ENCODE measurements around the gene C3orf70.
A peak's percentile ranks its signal among the peaks of the same experiment; 100 is the strongest.

The C3orf70 gene

DNA sequence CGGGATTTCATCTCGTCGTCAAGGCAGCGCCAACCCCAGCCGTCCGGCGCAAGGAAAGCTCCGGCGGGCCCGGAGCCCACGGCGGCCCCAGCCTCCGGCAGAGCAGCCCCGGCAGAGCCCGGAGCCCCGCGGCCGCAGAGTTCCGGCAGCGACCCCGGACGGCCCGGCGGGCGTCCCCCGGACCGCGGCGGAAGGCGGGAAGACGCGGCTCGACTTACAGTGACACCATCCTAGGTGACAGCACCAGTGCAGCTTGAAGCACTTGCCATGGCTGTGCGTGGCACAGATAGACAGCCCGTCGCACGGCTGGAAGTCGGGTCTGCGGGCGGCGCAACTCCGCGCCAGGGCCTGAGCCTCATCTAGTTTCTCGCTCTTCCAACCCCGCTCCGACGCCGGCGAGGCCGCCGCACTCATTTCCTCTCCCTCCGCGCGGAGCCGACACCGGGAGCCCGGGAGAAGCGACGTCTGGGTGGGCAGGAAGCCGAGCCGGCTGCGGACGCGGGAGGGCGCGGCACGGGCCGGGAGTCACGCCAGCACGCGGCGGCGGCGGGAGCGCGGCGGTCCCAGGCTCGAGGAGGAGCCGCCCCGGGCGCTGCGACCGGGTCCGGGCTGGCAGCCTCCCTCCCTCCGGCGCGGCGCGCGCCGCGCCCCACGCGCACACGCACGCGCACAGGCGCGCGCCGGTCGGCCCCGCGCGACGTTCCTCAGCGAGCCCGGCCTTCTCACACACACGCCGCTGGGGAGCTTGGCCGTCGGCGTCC, at the start of gene C3orf70:
Gene C3orf70, minus strand, starts transcription at position 651 of the 761 bp plus-strand sequence. Its CDS starts 237 bp downstream, at position 414.
- DNase-seq: peak; percentile 58

DNA sequence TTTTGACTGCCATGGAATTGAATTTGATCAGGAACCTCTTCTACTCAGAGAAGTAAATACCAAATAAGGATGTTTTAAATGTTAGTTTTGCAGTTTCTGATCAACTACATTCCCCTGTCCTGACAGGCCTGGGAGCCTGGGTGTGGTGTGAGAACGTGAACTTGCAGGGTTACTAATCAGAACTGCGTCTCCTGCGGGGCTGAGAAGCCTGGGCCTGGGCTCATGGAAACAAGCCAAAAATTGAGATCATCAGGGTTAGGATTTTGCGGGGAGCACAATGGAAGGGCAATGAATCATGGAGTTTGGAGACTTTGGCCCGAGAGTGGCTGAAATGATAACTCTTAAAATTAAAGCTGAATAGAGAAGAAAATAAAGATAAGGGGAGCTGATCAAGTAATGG, 47.8 kb upstream of the C3orf70 start:
- DNase-seq: no peak

GRCh38 chr3:185199671-185200070, 46.8 kb upstream of the C3orf70 start:
- no peak for DNase-seq

- DNase-seq: no peak
Observed at GRCh38 chr3:185199206-185199605, 46.3 kb upstream of the C3orf70 start.

DNA sequence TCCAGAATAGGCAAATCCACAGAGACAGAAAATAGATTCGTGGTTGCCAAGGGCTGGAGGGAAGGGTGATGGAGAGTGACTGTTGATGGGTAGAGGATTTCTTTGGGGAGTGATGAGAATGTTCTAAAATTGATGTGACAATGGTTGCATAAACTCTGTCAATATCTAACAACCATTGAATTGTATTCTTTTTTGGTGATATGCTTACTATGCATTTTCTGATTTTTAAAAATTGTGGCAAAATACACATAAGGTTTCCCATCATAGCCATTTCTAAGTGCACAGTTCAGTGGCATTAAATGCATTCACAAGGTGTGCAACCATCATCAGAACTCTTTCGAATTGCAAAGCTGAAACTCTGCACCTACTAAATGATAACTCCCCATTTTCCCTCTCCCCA, 44.2 kb upstream of the C3orf70 start:
- no peak for DNase-seq

GRCh38 chr3:185195652-185196051, 42.8 kb upstream of the C3orf70 start:
- DNase-seq: no peak

DNA sequence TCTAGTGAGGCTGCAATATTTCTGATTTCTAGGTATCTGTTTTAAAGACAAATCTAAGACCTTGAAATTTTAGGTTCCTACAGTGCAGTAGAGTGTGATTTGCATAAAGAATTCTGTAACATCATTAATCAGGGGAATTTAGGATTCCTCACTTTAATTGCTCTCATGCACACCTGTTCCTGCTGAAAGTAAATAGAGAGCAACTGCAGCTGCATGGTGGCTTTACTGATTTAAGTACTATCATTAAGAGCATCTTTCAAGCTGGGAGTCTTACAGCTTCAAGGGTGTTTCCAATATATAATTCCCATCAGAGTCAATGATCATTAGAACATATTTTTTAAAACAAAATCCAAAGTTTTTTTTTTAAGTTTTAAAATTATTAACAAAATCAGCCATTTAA, 36.0 kb upstream of the C3orf70 start:
- DNase-seq: peak; percentile 6

- no peak for DNase-seq
Observed at GRCh38 chr3:185187391-185187790, 34.5 kb upstream of the C3orf70 start.

DNA sequence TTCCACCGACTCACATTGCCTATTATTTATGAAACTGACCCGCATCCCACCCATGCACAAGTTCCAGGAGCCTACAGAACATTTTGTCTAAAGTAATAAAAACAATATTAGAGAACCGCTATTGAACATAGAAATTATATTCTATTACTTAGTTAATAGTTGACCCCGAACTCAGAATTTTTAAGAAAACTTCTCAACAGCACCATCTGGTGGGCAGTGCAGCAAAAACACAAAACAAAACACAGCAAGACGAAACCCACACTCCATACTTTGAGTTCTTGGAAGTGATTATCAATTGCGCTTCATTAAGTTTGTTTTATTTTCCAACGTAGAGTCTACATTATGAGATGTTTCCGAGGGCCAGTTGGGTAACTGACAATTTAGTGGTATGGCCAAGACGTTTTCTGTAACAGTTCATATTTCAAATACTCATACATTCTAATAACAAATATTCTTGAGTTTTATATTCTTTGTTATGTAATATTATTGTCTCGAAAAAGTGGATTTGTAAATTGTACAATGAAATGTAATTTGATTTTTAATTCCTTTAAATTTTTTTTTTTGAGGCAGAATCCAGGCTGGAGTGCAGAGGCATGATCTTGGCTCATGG, 24.0 kb upstream of the C3orf70 start:
- DNase-seq: peak; percentile 32

DNA sequence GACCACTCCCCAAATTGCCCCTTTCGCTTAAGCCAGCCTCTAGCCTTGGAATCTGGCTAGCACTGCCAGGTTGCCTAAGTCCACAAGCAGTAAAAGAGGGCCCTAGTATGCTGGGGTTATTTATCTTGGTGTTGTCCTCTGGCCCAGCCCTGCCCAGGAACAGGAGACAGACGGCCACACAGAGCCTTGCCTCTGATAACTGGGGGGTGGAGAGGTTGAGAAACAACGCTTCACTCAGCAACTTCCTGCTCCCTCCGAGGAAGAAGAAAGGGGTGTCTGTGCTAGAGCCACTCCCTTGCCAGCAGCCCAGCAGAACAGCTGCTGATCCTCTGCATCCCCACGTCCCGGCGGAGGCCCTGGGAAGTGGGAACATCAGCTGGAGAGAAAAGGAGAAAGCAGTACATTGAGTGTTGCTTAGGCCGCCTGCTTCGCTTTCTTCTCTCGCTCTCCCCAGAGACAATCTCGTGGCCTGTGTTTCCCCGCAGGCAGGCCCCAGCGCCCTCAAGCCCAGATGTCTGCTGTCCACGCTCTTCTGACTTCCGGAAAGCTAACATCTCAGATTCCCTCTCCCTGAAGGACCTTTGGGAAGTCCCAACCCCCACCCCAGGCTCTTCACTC, 22.6 kb upstream of the C3orf70 start:
- peak; percentile 28 for DNase-seq

GRCh38 chr3:185172086-185173049, 19.5 kb upstream of the C3orf70 start:
- no peak for DNase-seq

DNA sequence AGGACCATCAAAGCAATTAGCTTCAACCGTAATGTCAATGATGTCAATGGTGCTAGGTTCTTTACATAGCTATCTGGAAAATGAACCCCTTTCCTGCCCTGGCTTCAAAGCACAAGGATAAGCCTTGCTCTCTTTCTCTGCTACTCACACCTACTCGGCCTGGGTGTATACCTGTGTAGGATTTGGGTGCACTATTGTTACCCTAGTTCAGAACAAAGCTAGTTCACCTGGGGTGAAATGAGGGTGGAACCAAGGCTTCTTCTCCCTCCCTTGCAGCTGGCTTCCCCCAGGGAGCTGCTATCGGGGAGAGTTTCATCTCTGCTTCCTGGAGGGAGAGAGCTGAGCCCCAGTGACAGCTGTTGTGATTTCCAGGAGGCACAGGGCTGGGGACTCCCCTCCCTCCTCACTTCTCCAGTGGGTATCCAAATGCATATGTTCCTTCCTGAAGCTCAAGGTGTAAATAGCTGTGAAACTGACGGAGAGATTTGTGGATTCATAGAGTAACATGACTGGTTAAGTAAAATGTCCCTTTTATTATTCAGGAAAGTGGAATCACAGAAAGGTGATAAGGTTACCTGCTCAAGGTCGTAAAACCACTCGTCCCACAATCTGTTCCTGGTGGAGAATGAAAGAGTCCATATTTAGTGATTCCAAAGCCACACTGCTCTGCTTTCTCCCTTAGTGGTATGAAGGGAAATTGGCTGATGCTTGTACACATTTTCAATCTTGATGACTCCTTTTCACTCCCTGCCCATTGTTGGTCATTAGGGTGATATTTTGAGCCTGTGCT, 11.8 kb upstream of the C3orf70 start:
- no peak for DNase-seq

GRCh38 chr3:185162634-185163033, 9.8 kb upstream of the C3orf70 start:
- no peak for DNase-seq

DNA sequence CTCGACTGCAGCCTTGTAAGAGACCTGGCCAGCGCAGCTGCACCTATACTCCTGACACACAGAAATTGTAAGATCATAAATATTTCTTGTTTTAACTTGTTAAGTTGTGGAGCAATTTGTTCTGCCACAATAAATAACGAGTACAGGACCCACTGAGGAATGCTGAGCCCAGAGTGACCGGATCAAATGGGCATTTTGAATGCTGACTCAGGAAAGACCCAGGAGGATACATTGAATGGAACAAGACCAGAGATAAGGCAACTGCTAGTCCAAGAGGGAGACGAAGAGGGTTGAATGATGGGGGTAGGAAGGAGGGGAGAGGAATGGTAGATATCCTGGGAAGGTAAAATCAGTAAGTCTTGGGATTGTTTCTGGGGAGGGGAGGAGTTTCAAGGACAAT, 8.9 kb upstream of the C3orf70 start:
- DNase-seq: no peak

- DNase-seq: no peak
Observed at GRCh38 chr3:185157347-185157746, 4.5 kb upstream of the C3orf70 start.

- DNase-seq: no peak
Observed at GRCh38 chr3:185155678-185156077, 2.8 kb upstream of the C3orf70 start.

DNA sequence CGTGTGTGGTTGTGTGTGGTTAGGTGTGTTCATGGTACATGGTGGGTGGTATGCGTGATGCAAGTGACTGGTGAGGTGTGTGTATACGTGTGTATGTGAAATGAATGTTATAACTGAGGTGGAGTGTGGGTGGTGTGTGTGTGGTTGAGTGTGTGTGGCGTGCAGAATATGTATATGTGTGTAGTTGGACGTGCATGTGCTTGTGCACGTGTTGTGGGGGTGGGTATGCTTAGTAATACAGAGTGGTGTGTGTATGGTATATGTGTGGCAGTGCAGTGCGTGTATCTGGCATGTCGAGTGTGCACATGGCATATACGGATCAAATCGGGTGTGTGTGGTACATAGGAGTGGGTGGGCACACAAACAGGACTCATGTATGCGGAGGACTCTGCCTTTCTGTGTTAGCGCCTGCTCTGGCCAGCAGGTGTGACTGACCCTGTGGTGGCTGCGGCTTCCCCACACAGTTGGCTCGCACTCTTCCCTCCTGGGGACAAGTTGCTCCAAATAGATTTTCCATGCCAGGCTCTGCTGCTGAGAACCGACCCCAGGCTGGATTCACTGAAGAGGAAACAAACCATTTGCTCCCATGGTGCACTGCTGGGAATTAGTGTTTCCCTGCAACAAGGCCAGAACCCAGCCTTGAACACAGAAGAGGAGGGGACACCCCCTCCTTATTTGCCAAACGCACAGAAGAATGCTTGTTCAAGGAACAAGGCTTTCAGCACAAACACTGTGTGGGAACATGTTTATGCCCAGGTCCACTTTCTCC, 1.2 kb upstream of the C3orf70 start:
- peak; percentile 4 for DNase-seq

- peak; percentile 33 for DNase-seq
Observed at GRCh38 chr3:185153171-185153771, 411 bp upstream of the C3orf70 start.

- DNase-seq: no peak
Observed at GRCh38 chr3:185151964-185152409, 873 bp downstream of the C3orf70 start.

DNA sequence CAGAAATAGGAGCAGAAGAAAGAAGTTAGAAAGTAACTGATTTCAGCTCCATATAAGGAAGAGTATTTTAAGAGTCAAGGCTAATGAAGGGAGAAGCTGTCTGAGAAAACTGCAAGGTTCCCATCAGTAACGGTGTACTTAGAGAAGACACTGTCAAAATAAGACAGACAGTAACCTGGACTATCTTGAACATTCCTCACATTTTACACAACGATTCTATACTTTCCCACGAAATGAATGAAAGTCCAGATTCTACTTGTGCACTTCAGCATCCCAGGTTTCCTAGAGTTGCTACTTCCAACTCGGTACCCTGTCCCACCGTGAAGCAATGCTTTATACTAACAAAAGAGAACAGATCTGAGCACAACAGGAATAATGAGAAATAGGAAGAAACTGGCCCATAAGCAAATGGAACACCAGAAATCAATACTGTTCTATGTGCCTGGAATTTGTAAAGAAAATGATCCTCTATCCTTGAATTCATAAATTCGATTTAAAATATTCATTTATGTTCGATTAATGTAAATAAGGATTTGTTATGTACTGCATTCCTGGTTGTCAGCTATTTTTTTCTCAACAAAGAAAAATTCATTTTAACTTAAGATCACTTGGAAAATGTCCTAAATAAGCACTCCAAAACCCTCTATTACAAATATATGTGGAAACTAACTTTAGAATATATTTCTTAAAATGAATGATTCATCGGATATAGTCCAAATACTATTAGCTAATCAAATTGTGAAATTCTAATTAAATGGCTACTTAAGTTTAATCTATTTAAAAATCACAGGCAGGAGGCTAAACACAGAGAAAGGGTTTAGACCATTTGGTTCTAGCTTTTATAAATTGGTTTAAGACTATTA, 1.5 kb downstream of the C3orf70 start:
- DNase-seq: no peak

Measured in NCI-H1092 treated with DMSO at 0.1 percent for 48 hours (cell line).